Skeletal muscle satellite cell (primary cell): Measurements from ENCODE around the gene USP3. TPM values are rescaled to one million over a fixed set of nuclear protein-coding genes. Genes with fewer than 3 reads are reported as not detected.

Experiments
- H3K27me3 ChIP-seq: 2 replicates; pipeline ENCODE4 v1.7.0; 2013; ENCODE audit warnings: low read length; ENCODE audit not compliant: control insufficient read depth, insufficient read depth
- H3K36me3 ChIP-seq: 2 replicates; pipeline ENCODE4 v1.7.0; 2013; ENCODE audit warnings: mild to moderate bottlenecking, control low read depth, low read length; ENCODE audit not compliant: insufficient read depth
- H3K4me1 ChIP-seq: 2 replicates; pipeline ENCODE4 v1.7.0; 2013; ENCODE audit warnings: low read length; ENCODE audit not compliant: control insufficient read depth, insufficient read depth
- H3K4me2 ChIP-seq: 2 replicates; pipeline ENCODE4 v1.7.0; 2013; ENCODE audit warnings: mild to moderate bottlenecking, low read length
- H3K4me3 ChIP-seq: 2 replicates; pipeline ENCODE4 v1.7.0; 2013; ENCODE audit warnings: low read length
- H3K9ac ChIP-seq: 2 replicates; pipeline ENCODE4 v1.7.0; 2013; ENCODE audit warnings: mild to moderate bottlenecking, low read depth, low read length, moderate library complexity
- H3K9me3 ChIP-seq: replicated peaks from 2 replicates; pipeline ENCODE4 v1.7.0; 2013; ENCODE audit warnings: mild to moderate bottlenecking, control low read depth, low read length
- total RNA-seq: library from RNA; depleted of rRNA; stranded (reverse); fragments of >200 nt; gene quantifications from 2 replicates; pipeline ENCODE4 v1.2.3, GENCODE V29; 2012; rRNA removed

The USP3 gene
- 32.1 and 37.0 TPM in 2 replicates for total RNA-seq

GRCh38 chr15:63504247-63504978 is at the start of gene USP3:
TSS of gene USP3 (plus strand) at chr15:63504593. CDS start at chr15:63504740, 147 bp downstream.
- Histone ChIP-seq H3K27me3 (no peaks in the 10 kb centered on the region), H3K4me2 (peak within 1 kb of the TSS; percentile 89), H3K9me3 (no peaks in the 10 kb centered on the region), H3K9ac (peak within 1 kb of the TSS; percentile 93), H3K4me1 (peaks cover 66% of the 10 kb centered on the region), H3K4me3 (peak within 1 kb of the TSS; percentile 96), H3K36me3 (no peaks in the 10 kb centered on the region)

GRCh38 chr15:63456258-63456657 is 48.1 kb upstream of the USP3 start:
- Histone ChIP-seq H3K9me3 (peaks cover 4% of the 10 kb centered on the region), H3K4me3 (no peak overlapping the region)

GRCh38 chr15:63457379-63457778 is 47.0 kb upstream of the USP3 start:
- H3K9ac ChIP-seq: no peak overlapping the region
- peaks cover 8% of the 10 kb centered on the region for H3K4me1 ChIP-seq
- no peak overlapping the region for H3K4me3 ChIP-seq
- no peaks in the 10 kb centered on the region for H3K36me3 ChIP-seq
- H3K4me2 ChIP-seq: no peak overlapping the region
- peaks cover 4% of the 10 kb centered on the region for H3K9me3 ChIP-seq
- H3K27me3 ChIP-seq: no peaks in the 10 kb centered on the region

More at GRCh38 chr15:63456258-63456657, 48.1 kb upstream of the USP3 start:
- no peaks in the 10 kb centered on the region for H3K36me3 ChIP-seq
- no peaks in the 10 kb centered on the region for H3K27me3 ChIP-seq
- no peak overlapping the region for H3K4me2 ChIP-seq
- H3K4me1 ChIP-seq: no peaks in the 10 kb centered on the region
- H3K9ac ChIP-seq: no peak overlapping the region

- peaks cover 4% of the 10 kb centered on the region for H3K9me3 ChIP-seq
- H3K36me3 ChIP-seq: no peaks in the 10 kb centered on the region
- no peak overlapping the region for H3K9ac ChIP-seq
- H3K4me1 ChIP-seq: peaks cover 8% of the 10 kb centered on the region
- H3K4me3 ChIP-seq: no peak overlapping the region
- no peak overlapping the region for H3K4me2 ChIP-seq
- H3K27me3 ChIP-seq: no peaks in the 10 kb centered on the region
Measured at GRCh38 chr15:63458026-63458425, 46.4 kb upstream of the USP3 start.

- Histone ChIP-seq H3K9me3 (peaks cover 4% of the 10 kb centered on the region), H3K4me1 (peaks cover 8% of the 10 kb centered on the region), H3K36me3 (no peaks in the 10 kb centered on the region), H3K9ac (no peak overlapping the region), H3K27me3 (no peaks in the 10 kb centered on the region), H3K4me3 (no peak overlapping the region), H3K4me2 (no peak overlapping the region)
Measured at GRCh38 chr15:63458794-63459395, 45.5 kb upstream of the USP3 start.

- Histone ChIP-seq H3K4me2 (no peak overlapping the region), H3K27me3 (no peaks in the 10 kb centered on the region), H3K4me3 (no peak overlapping the region), H3K4me1 (peaks cover 15% of the 10 kb centered on the region), H3K9ac (no peak overlapping the region), H3K36me3 (no peaks in the 10 kb centered on the region), H3K9me3 (peaks cover 4% of the 10 kb centered on the region)
Measured at GRCh38 chr15:63460210-63461155, 43.9 kb upstream of the USP3 start.

GRCh38 chr15:63461230-63461985 is 43.0 kb upstream of the USP3 start:
- H3K4me3 ChIP-seq: no peak overlapping the region
- no peaks in the 10 kb centered on the region for H3K36me3 ChIP-seq
- no peaks in the 10 kb centered on the region for H3K27me3 ChIP-seq
- peaks cover 4% of the 10 kb centered on the region for H3K9me3 ChIP-seq
- H3K9ac ChIP-seq: no peak overlapping the region
- H3K4me1 ChIP-seq: peaks cover 15% of the 10 kb centered on the region
- H3K4me2 ChIP-seq: no peak overlapping the region

- Histone ChIP-seq H3K9me3 (peaks cover 4% of the 10 kb centered on the region), H3K4me1 (peaks cover 19% of the 10 kb centered on the region), H3K4me3 (no peak overlapping the region), H3K9ac (no peak overlapping the region), H3K4me2 (no peak overlapping the region), H3K27me3 (no peaks in the 10 kb centered on the region), H3K36me3 (no peaks in the 10 kb centered on the region)
Measured at GRCh38 chr15:63462088-63462487, 42.3 kb upstream of the USP3 start.

- Histone ChIP-seq H3K9ac (no peak overlapping the region), H3K4me3 (no peak overlapping the region), H3K4me1 (peaks cover 20% of the 10 kb centered on the region), H3K4me2 (no peak overlapping the region), H3K27me3 (peaks cover 7% of the 10 kb centered on the region), H3K36me3 (no peaks in the 10 kb centered on the region), H3K9me3 (peaks cover 4% of the 10 kb centered on the region)
Measured at GRCh38 chr15:63463036-63463435, 41.4 kb upstream of the USP3 start.

GRCh38 chr15:63463793-63464192 is 40.6 kb upstream of the USP3 start:
- peaks cover 20% of the 10 kb centered on the region for H3K4me1 ChIP-seq
- peaks cover 4% of the 10 kb centered on the region for H3K9me3 ChIP-seq
- H3K36me3 ChIP-seq: no peaks in the 10 kb centered on the region
- H3K4me2 ChIP-seq: no peak overlapping the region
- H3K9ac ChIP-seq: no peak overlapping the region
- H3K27me3 ChIP-seq: peaks cover 12% of the 10 kb centered on the region
- H3K4me3 ChIP-seq: no peak overlapping the region

- peaks cover 20% of the 10 kb centered on the region for H3K4me1 ChIP-seq
- H3K36me3 ChIP-seq: no peaks in the 10 kb centered on the region
- H3K27me3 ChIP-seq: peaks cover 18% of the 10 kb centered on the region
Measured at GRCh38 chr15:63465104-63465503, 39.3 kb upstream of the USP3 start.

More at GRCh38 chr15:63465104-63465503, 39.3 kb upstream of the USP3 start:
- Histone ChIP-seq H3K4me2 (no peak overlapping the region), H3K9ac (no peak overlapping the region), H3K9me3 (peaks cover 2% of the 10 kb centered on the region), H3K4me3 (no peak overlapping the region)
